Measurements from ENCODE around the gene NAGK. TPM values are rescaled to one million over a fixed set of nuclear protein-coding genes. Genes with fewer than 3 reads are reported as not detected.
"Not testable (repeated sequence)": the region's sequence is repeated elsewhere in the genome, so short reads cannot be mapped to it uniquely, and the experiment has no call there.

NAGK gene
- total RNA-seq, 2 donors from 2014 or later = 48.4 to 77.4 TPM

DNA sequence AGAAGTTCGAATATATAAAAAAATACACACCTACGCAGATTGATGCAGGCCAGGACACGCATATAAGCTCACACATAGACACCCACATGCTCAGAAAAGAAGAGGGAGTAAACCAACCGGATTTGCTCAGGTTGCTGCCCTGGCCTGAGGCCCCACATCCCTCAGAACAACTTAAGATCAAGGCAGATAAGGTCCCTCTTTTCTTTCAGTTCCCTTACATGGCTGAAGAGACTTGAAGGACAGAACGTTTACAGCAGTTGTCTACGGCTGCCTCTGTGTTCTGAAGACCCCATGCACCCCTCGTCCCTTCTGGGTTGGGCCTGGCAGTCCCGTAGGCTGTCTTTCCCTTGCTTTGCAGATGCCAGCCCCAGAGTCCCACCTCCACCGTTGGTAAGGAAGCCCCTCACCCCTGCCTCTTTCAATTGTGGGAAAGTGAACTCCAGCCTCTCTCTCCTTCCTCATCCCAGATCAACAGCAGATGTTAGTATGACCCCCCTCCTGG, 4.3 kb upstream of the NAGK start:
- no peak for DNase-seq (ENCODE audit: low spot score in 2 of 2)

DNA sequence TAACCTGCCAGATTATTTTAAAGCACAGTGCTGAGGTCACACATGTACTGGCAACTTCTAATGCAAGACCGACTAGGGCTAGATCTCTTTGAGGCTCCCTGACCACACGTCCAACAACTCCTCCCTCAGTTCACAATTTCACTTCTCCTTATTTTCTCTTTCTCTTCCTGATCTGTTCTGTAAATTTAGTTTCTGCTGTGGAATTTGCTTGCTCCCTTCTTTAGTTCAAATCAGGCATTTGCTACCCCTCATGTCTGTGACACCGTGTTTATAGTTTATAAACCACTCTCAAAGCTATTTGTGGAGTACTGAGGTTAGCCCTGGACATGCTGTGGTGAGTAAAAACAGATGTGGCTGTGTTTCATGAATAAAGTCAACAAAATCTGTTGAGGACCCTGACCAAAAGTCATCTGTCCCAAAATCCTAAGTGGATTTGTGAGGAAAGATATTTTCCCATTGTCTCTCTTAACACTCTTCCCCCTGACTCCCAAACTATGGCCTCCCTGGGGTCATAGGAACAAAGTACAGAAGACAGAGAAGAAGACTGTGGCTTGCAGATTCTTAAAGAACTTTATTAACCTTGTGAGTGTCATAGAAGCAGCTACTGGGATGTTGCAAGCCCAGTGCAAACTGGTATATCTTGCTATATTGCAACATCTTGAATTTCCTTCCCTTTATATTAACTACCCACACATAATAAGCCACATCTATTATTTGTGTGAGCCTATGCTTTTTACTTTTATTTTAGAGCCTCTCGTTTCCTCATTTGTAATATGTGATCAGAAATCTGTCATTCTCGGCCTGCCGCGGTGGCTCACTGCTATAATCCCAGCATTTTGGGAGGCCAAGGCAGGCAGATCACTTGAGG, 3.5 kb upstream of the NAGK start:
- peaks cover 0 to 6% of the 10 kb centered on the region in 2 donors for H3K36me3 Mint-ChIP-seq
- no peak for ATAC-seq

More for the DNA sequence above, 4.3 kb upstream of the NAGK start:
- peaks cover 0 to 6% of the 10 kb centered on the region in 2 donors for H3K36me3 Mint-ChIP-seq
- no peaks in the 10 kb centered on the region for H3K9me3 Mint-ChIP-seq
- no peak overlapping the region for H3K27ac Mint-ChIP-seq
- no peak for ATAC-seq

DNA sequence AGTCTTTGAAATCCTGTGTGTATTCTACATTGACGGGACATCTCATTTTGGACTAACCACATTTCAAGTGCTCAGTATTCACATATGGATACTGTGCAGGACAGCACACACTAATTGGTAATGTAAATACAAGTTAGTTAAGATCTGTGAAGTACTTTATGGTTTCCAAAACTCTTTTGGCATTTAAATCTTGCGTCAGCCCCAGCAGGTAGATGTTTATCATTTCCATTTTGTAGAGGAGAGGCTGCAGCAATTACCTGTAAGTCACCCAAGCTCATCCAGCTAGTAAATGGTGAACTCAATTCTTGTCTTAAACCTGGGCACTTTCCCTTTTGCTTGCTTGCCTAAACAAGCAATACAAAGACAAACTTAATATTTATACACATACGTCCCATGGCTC, 1.6 kb upstream of the NAGK start:
- DNase-seq (ENCODE audit: low spot score in 2 of 2) (no peak), ATAC-seq (no peak)
- Mint-ChIP-seq H3K9me3 (no peaks in the 10 kb centered on the region), H3K27ac (no peak overlapping the region), H3K36me3 (peaks cover 0 to 6% of the 10 kb centered on the region in 2 donors)

More for the DNA sequence above, 3.5 kb upstream of the NAGK start:
- DNase-seq (ENCODE audit: low spot score in 2 of 2) = no peak
- Mint-ChIP-seq H3K27ac (peak overlapping the region in 1 of 2 donors; percentile 58), H3K9me3 (no peaks in the 10 kb centered on the region)

- no peak for DNase-seq (ENCODE audit: low spot score in 2 of 2)
- no peak for ATAC-seq
- Mint-ChIP-seq H3K27ac (peak overlapping the region; percentile 95 to 99), H3K9me3 (no peaks in the 10 kb centered on the region), H3K36me3 (peaks cover 0 to 6% of the 10 kb centered on the region in 2 donors)
These were observed 756 bp upstream of the NAGK start for GRCh38 chr2:71067567-71068217.

DNA sequence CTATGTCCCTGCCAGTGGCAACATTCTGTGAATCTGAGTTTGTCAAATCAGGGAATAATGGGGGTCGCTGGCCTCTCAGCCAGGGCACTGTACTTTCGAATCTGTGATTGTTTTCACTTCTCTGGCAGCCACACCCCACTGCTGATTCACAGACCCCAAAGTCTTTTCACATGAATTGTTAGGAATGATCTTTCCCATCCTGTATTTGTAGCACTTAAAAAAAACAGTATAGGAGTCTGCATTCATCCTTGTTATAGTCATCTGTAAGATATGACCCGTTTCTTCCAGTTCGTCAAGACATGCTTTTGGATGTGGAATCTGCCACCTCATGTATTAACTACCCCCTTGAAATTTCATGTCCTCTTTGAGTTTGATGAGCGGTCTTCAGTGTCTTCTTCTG, 928 bp downstream of the NAGK start:
- Mint-ChIP-seq H3K27ac (peak overlapping the region; percentile 95 to 99), H3K9me3 (no peaks in the 10 kb centered on the region), H3K36me3 (peaks cover 9 to 15% of the 10 kb centered on the region in 2 donors)
- ATAC-seq (no peak), DNase-seq (ENCODE audit: low spot score in 2 of 2) (no peak)

GRCh38 chr2:71070294-71071093, 2.0 kb downstream of the NAGK start:
- peak overlapping the region in 1 of 2 donors; percentile 99 for H3K27ac Mint-ChIP-seq
- H3K9me3 Mint-ChIP-seq = no peaks in the 10 kb centered on the region
- H3K36me3 Mint-ChIP-seq = peaks cover 9 to 15% of the 10 kb centered on the region in 2 donors
- no peak for ATAC-seq
- DNase-seq (ENCODE audit: low spot score in 2 of 2) = no peak

DNA sequence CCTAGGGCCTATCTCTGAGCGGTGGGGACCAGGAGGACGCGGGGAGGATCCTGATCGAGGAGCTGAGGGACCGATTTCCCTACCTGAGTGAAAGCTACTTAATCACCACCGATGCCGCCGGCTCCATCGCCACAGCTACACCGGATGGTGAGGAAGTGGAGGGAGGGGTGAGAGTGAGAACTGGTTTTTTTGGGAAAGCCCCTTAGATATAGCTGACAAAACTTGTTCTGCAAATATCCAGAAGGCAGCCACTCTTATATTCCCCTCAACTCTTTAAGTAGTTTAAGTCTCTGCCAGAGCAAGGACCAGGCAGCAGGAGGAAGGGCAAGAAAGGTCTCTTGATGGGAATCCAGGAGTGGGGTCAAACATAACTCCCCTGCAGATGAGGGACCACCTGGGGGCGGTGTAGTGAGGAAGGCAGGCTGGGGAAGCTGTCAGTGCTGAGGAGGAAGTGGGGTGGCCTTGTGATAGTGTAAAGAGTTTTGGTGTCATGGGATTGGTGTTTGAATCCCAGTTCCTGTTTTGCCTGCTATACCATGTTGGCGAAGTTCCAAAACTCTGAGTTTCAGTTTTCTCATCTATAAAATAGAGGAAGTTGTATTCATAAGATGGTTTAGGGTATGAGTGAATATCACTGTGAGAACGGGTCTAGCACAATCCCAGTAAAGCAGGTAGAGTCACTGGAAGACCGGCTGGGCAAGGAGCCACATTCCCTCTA, 3.4 kb downstream of the NAGK start:
- peak; percentile 43 to 72 for DNase-seq (ENCODE audit: low spot score in 2 of 2)
- Mint-ChIP-seq H3K9me3 (no peaks in the 10 kb centered on the region), H3K27ac (peak overlapping the region; percentile 89 to 99), H3K36me3 (peaks cover 9 to 15% of the 10 kb centered on the region in 2 donors)
- ATAC-seq = peak; percentile 12 to 48

DNA sequence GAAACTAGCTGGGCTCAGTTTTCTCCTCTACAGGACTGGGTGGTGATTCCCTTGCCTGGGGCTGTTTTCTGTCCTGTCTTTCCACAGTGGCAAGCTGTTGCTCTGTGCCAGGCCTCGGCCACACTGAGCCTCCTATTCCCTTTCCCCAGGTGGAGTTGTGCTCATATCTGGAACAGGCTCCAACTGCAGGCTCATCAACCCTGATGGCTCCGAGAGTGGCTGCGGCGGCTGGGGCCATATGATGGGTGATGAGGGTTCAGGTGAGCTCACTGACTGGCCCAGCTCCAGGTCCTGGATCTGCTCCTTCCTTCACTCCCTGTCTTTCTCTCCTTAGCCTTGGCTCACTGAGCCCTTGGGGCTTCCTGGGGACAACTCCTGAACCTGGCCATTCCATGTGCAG, 4.0 kb downstream of the NAGK start:
- ATAC-seq = no peak
- no peaks in the 10 kb centered on the region for H3K9me3 Mint-ChIP-seq
- H3K36me3 Mint-ChIP-seq = peaks cover 9 to 15% of the 10 kb centered on the region in 2 donors
- H3K27ac Mint-ChIP-seq = peak overlapping the region; percentile 91 to 99
- DNase-seq (ENCODE audit: low spot score in 2 of 2) = no peak

GRCh38 chr2:71073475-71073874, 5.0 kb downstream of the NAGK start:
- no peak for ATAC-seq
- DNase-seq (ENCODE audit: low spot score in 2 of 2) = no peak
- H3K9me3 Mint-ChIP-seq = no peaks in the 10 kb centered on the region
- H3K36me3 Mint-ChIP-seq = peaks cover 8 to 12% of the 10 kb centered on the region in 2 donors
- peak overlapping the region in 1 of 2 donors; percentile 70 for H3K27ac Mint-ChIP-seq

GRCh38 chr2:71074893-71075395, 6.5 kb downstream of the NAGK start:
- peak overlapping the region in 1 of 2 donors; percentile 45 for H3K27ac Mint-ChIP-seq
- H3K9me3 Mint-ChIP-seq = no peaks in the 10 kb centered on the region
- DNase-seq (ENCODE audit: low spot score in 2 of 2) (no peak), ATAC-seq (no peak)
- H3K36me3 Mint-ChIP-seq = peaks cover 8 to 18% of the 10 kb centered on the region in 2 donors

GRCh38 chr2:71078624-71079023, 10.2 kb downstream of the NAGK start:
- no peaks in the 10 kb centered on the region for H3K9me3 Mint-ChIP-seq
- DNase-seq (ENCODE audit: low spot score in 2 of 2) (no peak), ATAC-seq (no peak)
- peaks cover 5 to 16% of the 10 kb centered on the region in 2 donors for H3K36me3 Mint-ChIP-seq
- H3K27ac Mint-ChIP-seq = peak overlapping the region in 1 of 2 donors; percentile 90

DNA sequence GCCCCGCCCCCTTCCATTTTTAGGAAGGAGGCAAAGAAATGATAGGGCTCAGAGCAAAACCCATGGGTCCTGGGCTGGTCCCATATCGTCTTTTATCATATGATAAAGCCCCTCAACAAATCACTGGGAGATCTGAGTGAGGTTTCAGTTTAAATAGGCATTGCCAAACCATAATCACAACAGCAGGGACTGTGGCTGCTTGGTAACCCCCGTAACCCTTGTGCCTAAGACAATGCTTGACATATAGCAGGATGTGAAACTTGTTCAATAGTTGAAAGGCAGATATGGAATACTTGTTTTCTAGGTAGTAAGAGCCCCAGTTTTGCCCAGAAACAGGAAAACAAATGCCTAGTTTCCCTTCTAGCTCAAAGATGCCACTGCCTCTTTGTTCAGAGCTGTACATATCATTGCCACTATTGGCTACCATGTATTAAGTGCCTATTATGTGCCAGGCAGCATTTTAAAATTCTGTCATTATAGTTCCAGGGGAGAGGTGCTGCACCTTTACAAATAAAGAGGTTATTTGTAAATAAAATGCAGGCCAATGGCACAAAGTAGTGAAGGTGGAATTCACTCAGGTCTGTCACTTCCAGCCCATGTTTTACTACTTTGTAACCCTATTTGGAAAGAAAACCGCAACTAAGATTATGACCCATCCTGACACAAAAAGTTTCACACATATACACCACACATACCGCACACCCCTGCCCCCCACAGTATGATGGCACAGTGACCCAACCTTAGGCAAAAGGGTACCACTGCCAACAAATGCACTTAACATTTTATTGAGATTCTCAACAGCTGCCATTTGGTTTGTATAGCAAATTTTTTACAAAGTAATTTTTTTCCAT, 14.2 kb downstream of the NAGK start:
- peak in 1 of 2 donors; percentile 37 for DNase-seq (ENCODE audit: low spot score in 2 of 2)
- peak; percentile 93 to 95 for ATAC-seq
- Mint-ChIP-seq H3K9me3 (no peaks in the 10 kb centered on the region), H3K27ac (peak overlapping the region in 1 of 2 donors; percentile 4), H3K36me3 (peaks cover 0 to 9% of the 10 kb centered on the region in 2 donors)

DNA sequence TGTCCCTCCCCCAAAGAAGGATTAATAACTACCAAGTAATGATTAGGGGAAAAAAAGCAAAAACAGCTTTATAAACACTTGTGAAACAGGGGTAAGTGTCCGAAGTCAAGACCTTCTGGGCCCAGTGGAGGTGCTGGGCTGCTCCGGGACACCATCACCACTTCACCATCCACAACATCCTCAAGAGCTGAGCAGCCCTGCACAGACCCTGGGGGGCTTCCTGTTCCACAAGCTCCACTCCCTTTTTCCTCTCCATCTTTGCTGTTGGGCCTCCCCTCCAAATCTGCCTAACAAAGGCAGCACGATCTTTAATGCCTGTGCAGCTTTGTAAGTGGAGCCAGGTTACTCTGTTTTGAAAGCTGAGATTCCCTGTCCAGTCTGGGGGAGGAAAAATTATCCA, 14.8 kb downstream of the NAGK start:
- ATAC-seq; H3K27ac Mint-ChIP-seq; H3K9me3 Mint-ChIP-seq; H3K36me3 Mint-ChIP-seq; DNase-seq (ENCODE audit: low spot score in 2 of 2): not testable (repeated sequence)

DNA sequence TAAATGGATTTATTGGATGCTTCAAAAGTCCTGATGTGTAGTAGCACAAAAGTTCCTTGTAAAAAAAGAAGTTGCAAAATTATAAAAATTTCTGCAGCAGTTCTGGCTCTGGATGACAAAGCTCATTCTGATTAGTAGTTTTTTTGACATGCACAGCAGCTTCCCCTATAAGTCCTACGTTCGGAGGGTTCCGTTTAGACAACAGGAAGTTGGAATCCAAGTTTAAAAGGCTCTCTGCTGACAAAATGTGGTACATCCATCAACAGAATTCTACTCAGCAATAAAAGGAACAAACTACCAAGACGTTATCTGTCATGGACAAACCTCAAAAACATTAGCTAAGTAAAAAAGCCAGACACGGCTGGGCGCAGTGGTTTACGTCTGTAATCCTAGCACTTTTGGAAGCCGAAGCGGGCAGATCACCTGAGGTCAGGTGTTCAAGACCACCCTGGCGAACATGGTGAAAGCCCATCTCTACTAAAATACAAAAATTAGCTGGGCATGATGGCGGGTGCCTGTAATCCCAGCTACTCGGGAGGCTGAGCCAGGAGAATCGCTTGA, 15.4 kb downstream of the NAGK start:
- not testable (repeated sequence) for H3K9me3 Mint-ChIP-seq; ATAC-seq; H3K27ac Mint-ChIP-seq; H3K36me3 Mint-ChIP-seq; DNase-seq (ENCODE audit: low spot score in 2 of 2)

Data from activated naive CD4-positive, alpha-beta T cell treated with anti-CD3 and anti-CD28 coated beads, Interleukin-2, amount 50 U/mL, for 72 hours (primary cell).